MM.1S (cell line): ENCODE measurements around the gene ADAMTS2.

Source experiments
- DNase-seq: peaks from one replicate; pipeline ENCODE4 v3.0.0-alpha.2; 2015
- H2AFZ ChIP-seq: fragments of 300-600 bp; sonication (generic); 2 replicates; pipeline ENCODE4 v1.6.0; 2016; ENCODE audit warnings: antibody characterized with exemption, low read length
- H3F3A ChIP-seq: fragments of 300-600 bp; sonication (generic); 2 replicates; pipeline ENCODE4 v1.6.1; 2016; ENCODE audit warnings: mild to moderate bottlenecking, antibody characterized with exemption, low read length, moderate library complexity, mixed read lengths; ENCODE audit not compliant: insufficient read depth
- H3K27ac ChIP-seq: fragments of 300-600 bp; sonication (generic); 2 replicates; pipeline ENCODE4 v1.5.1; 2016; ENCODE audit warnings: mild to moderate bottlenecking, low read length
- H3K27me3 ChIP-seq: fragments of 300-600 bp; sonication (generic); replicated peaks from 2 replicates; pipeline ENCODE4 v1.6.0; 2016; ENCODE audit warnings: low read length; ENCODE audit not compliant: insufficient read depth
- H3K36me3 ChIP-seq: fragments of 300-600 bp; sonication (generic); replicated peaks from 2 replicates; pipeline ENCODE4 v1.6.1; 2016; ENCODE audit warnings: mild to moderate bottlenecking, low read length, mixed read lengths; ENCODE audit not compliant: insufficient read depth
- H3K4me1 ChIP-seq: fragments of 300-600 bp; sonication (generic); 2 replicates; pipeline ENCODE4 v1.6.1; 2016; ENCODE audit warnings: low read length, mixed read lengths
- H3K4me2 ChIP-seq: fragments of 300-600 bp; sonication (generic); 2 replicates; pipeline ENCODE4 v1.6.0; 2016; ENCODE audit warnings: low read depth, low read length
- H3K4me3 ChIP-seq: fragments of 300-600 bp; sonication (generic); 2 replicates; pipeline ENCODE4 v1.5.1; 2016; ENCODE audit warnings: low read length, mixed read lengths
- H3K79me2 ChIP-seq: fragments of 300-600 bp; sonication (generic); 2 replicates; pipeline ENCODE4 v1.6.1; 2016; ENCODE audit warnings: mixed run types, low read length, mixed read lengths
- H3K9ac ChIP-seq: fragments of 300-600 bp; sonication (generic); 2 replicates; pipeline ENCODE4 v1.6.1; 2016; ENCODE audit warnings: low read length, mixed read lengths
- H3K9me2 ChIP-seq: fragments of 300-600 bp; sonication (generic); replicated peaks from 2 replicates; pipeline ENCODE4 v1.6.1; 2016; ENCODE audit warnings: mild to moderate bottlenecking, low read length, mixed read lengths; ENCODE audit not compliant: insufficient read depth
- H3K9me3 ChIP-seq: fragments of 300-600 bp; sonication (generic); replicated peaks from 2 replicates; pipeline ENCODE4 v1.6.1; 2016; ENCODE audit warnings: mild to moderate bottlenecking, low read length, mixed read lengths; ENCODE audit not compliant: insufficient read depth
- H4K20me1 ChIP-seq: fragments of 300-600 bp; sonication (generic); 2 replicates; pipeline ENCODE4 v1.6.1; 2016; ENCODE audit warnings: mild to moderate bottlenecking, low read length, moderate library complexity, mixed read lengths; ENCODE audit not compliant: insufficient read depth
- CTCF ChIP-seq: fragments of 300-600 bp; sonication (generic); IDR thresholded peaks from 2 replicates; pipeline ENCODE4 v1.5.1; 2016; ENCODE audit warnings: antibody characterized with exemption, low read length, mixed read lengths
- EZH2 ChIP-seq: fragments of 300-600 bp; sonication (generic); optimal IDR thresholded peaks from 2 replicates; pipeline ENCODE3; 2017; ENCODE audit warnings: low read depth, mild to moderate bottlenecking, antibody characterized with exemption, low read length, mixed read lengths
- EZH2phosphoT487 ChIP-seq: fragments of 300-600 bp; sonication (generic); IDR thresholded peaks from 2 replicates; pipeline ENCODE4 v1.6.1; 2018; ENCODE audit warnings: antibody characterized with exemption, low read length

Gene ADAMTS2

GRCh38 chr5:179237770-179238627 is 107.3 kb downstream of the ADAMTS2 start:
- H4K20me1 ChIP-seq = no peaks in the 10 kb centered on the region
- TF ChIP-seq EZH2 = no peak
- TF ChIP-seq CTCF = no peak
- no peak for TF ChIP-seq EZH2phosphoT487
- H3K9me3 ChIP-seq = no peaks in the 10 kb centered on the region
- no peak overlapping the region for H3K9ac ChIP-seq
- no peak for DNase-seq
- no peak overlapping the region for H3K27ac ChIP-seq
- H3K79me2 ChIP-seq = no peaks in the 10 kb centered on the region
- H3K9me2 ChIP-seq = no peaks in the 10 kb centered on the region
- no peaks in the 10 kb centered on the region for H3K4me1 ChIP-seq
- H3K36me3 ChIP-seq = no peaks in the 10 kb centered on the region
- H2AFZ ChIP-seq = no peak overlapping the region
- no peak overlapping the region for H3K4me3 ChIP-seq
- H3K4me2 ChIP-seq = no peak overlapping the region
- peaks cover 12% of the 10 kb centered on the region for H3K27me3 ChIP-seq
- no peaks in the 10 kb centered on the region for H3F3A ChIP-seq

- TF ChIP-seq EZH2 (no peak), EZH2phosphoT487 (no peak), CTCF (no peak)
- no peaks in the 10 kb centered on the region for H3K4me1 ChIP-seq
- no peak overlapping the region for H3K9ac ChIP-seq
- no peaks in the 10 kb centered on the region for H4K20me1 ChIP-seq
- H3K4me3 ChIP-seq = no peak overlapping the region
- H3F3A ChIP-seq = no peaks in the 10 kb centered on the region
- no peak overlapping the region for H3K4me2 ChIP-seq
- H2AFZ ChIP-seq = no peak overlapping the region
- no peaks in the 10 kb centered on the region for H3K79me2 ChIP-seq
- no peak for DNase-seq
- H3K27me3 ChIP-seq = peaks cover 34% of the 10 kb centered on the region
- H3K9me2 ChIP-seq = no peaks in the 10 kb centered on the region
- no peaks in the 10 kb centered on the region for H3K36me3 ChIP-seq
- H3K9me3 ChIP-seq = no peaks in the 10 kb centered on the region
- no peak overlapping the region for H3K27ac ChIP-seq
Measured at GRCh38 chr5:179235416-179236400, 109.6 kb downstream of the ADAMTS2 start.

GRCh38 chr5:179234563-179235135 is 110.6 kb downstream of the ADAMTS2 start:
- DNase-seq = no peak
- Histone ChIP-seq H3K9me3 (no peaks in the 10 kb centered on the region), H3K79me2 (no peaks in the 10 kb centered on the region), H3K27ac (no peak overlapping the region), H2AFZ (no peak overlapping the region), H3K27me3 (peaks cover 35% of the 10 kb centered on the region), H3K4me2 (no peak overlapping the region), H3K9ac (no peak overlapping the region), H3K9me2 (no peaks in the 10 kb centered on the region), H3F3A (no peaks in the 10 kb centered on the region), H3K4me1 (no peaks in the 10 kb centered on the region), H3K36me3 (no peaks in the 10 kb centered on the region), H3K4me3 (no peak overlapping the region), H4K20me1 (no peaks in the 10 kb centered on the region)
- TF ChIP-seq CTCF (no peak), EZH2phosphoT487 (no peak), EZH2 (no peak)
